HepG2 (cell line): Measurements from ENCODE around the gene ADAMTS2. TPM values are rescaled to one million over a fixed set of nuclear protein-coding genes. Genes with fewer than 3 reads are reported as not detected.

Source experiments
- ATAC-seq: fragments of 200-7000 bp; cut with Tn5 transposase; 3 replicates; pipeline ENCODE4 v1.9.1; 2020; ENCODE audit warnings: mild to moderate bottlenecking, moderate library complexity
- BruUV-seq: library from RNA; stranded (reverse); fragments of 400-500 nt; replicated peaks from 2 replicates; lab custom pipeline; 2021; lab: Mats Ljungman, UMichigan
- CTCF ChIA-PET: fragments of 300-600 bp; formaldehyde crosslinking; extraction: SDS; loops from one replicate; lab custom pipeline; 2021; ENCODE audit warnings: low total read pairs, inconsistent platforms, low intra/inter-chr PET ratio; lab: Yijun Ruan, JAX
- POLR2A ChIA-PET: fragments of 350-600 bp; sonication (Branson Sonifier 250); formaldehyde crosslinking; loops from one replicate; lab custom pipeline; 2020; ENCODE audit warnings: antibody characterized with exemption, inconsistent platforms; lab: Yijun Ruan, JAX
- DNase-seq: peaks from one replicate; pipeline ENCODE4 v3.0.0-alpha.2; 2015; ENCODE audit warnings: low spot score
- FAIRE-seq: peaks from 3 replicates; lab custom pipeline; 2011; peaks lifted over from hg19 to GRCh38; lab: Jason Lieb, UNC
- H2AFZ ChIP-seq: one replicate; pipeline ENCODE4 v1.6.1; 2011; ENCODE audit warnings: low read length, inconsistent platforms
- H3K27ac ChIP-seq: fragments of 300-600 bp; 3 replicates; pipeline ENCODE4 v1.8.0; 2011; ENCODE audit warnings: mixed run types, mild to moderate bottlenecking, mixed read lengths, low read length, inconsistent platforms; ENCODE audit not compliant: insufficient read depth; ENCODE audit errors: extremely low read length
- H3K27me3 ChIP-seq, 2 experiments: fragments of 200-600 bp in 1 of 2; 2 replicates in 1 of 2; 3 replicates in 1 of 2; pipeline versions ENCODE4 v1.6.0 to v1.8.0; 2011; ENCODE audit warnings: low read length in 2 of 2, mild to moderate bottlenecking in 2 of 2, moderate library complexity in 2 of 2, inconsistent platforms in 1 of 2; ENCODE audit not compliant: insufficient read depth in 2 of 2, control insufficient read depth in 1 of 2
- H3K36me3 ChIP-seq, 2 experiments: fragments of 200-600 bp in 1 of 2; replicated peaks in 1 of 2; 2 replicates in 1 of 2; 3 replicates in 1 of 2; pipeline versions ENCODE4 v1.5.1 to v1.8.0; 2011; ENCODE audit warnings: low read length in 2 of 2, inconsistent platforms in 1 of 2; ENCODE audit not compliant: insufficient read depth in 2 of 2, control insufficient read depth in 1 of 2
- H3K4me1 ChIP-seq: 2 replicates; pipeline ENCODE4 v1.5.1; 2012; ENCODE audit warnings: low read length, inconsistent platforms; ENCODE audit not compliant: insufficient read depth
- H3K4me2 ChIP-seq: 2 replicates; pipeline ENCODE4 v1.6.0; 2011; ENCODE audit warnings: low read depth, low read length, inconsistent platforms
- H3K4me3 ChIP-seq, 3 experiments: fragments of 200-600 bp in 1 of 3; sonication (generic), shearing (Covaris generic) in 1 of 3; replicated peaks in 1 of 3; 2 replicates each; pipeline ENCODE4 v1.5.1; 2011 to 2016; ENCODE audit warnings: low read length in 3 of 3, inconsistent platforms in 2 of 3, low read depth in 2 of 3, mild to moderate bottlenecking in 2 of 3, control low read depth in 1 of 3, mixed read lengths in 1 of 3; ENCODE audit not compliant: insufficient read depth in 1 of 3
- H3K79me2 ChIP-seq: one replicate; pipeline ENCODE4 v1.6.1; 2011; ENCODE audit warnings: low read length, inconsistent platforms; ENCODE audit not compliant: insufficient read depth
- H3K9ac ChIP-seq: 2 replicates; pipeline ENCODE4 v1.6.0; 2011; ENCODE audit warnings: mild to moderate bottlenecking, low read depth, low read length, inconsistent platforms; ENCODE audit not compliant: insufficient read depth
- H3K9me3 ChIP-seq: 2 replicates; pipeline ENCODE4 v1.5.1; 2012; ENCODE audit warnings: mild to moderate bottlenecking, low read length
- H4K20me1 ChIP-seq: 2 replicates; pipeline ENCODE4 v1.6.0; 2011; ENCODE audit warnings: inconsistent platforms, mild to moderate bottlenecking, low read length, moderate library complexity; ENCODE audit not compliant: insufficient read depth
- CREB1 ChIP-seq, 2 experiments: fragments of 450-650 bp in 1 of 2; IDR thresholded peaks; 2 replicates each; pipeline ENCODE4 v1.6.1; 2016 to 2017; ENCODE audit warnings: control low read depth in 1 of 2, mild to moderate bottlenecking in 1 of 2, missing compliant biosample characterization in 1 of 2, missing genetic modification characterization in 1 of 2
- GABPA ChIP-seq, 2 experiments: IDR thresholded peaks; 2 replicates each; pipeline ENCODE4 v1.6.1; 2011 to 2016; ENCODE audit warnings: low read depth in 2 of 2, low read length in 1 of 2, missing biosample characterization in 1 of 2, missing genetic modification characterization in 1 of 2
- ISL2 ChIP-seq: sonication (generic); formaldehyde crosslinking; IDR thresholded peaks from 2 replicates; pipeline ENCODE4 v1.5.0; 2020; ENCODE audit warnings: missing genetic modification reagents
- ZNF776 ChIP-seq: sonication (generic); formaldehyde crosslinking; IDR thresholded peaks from 2 replicates; pipeline ENCODE4 v1.4.0; 2020; ENCODE audit warnings: mild to moderate bottlenecking, missing genetic modification reagents
- WGBS: methylation state at CpG from one replicate; pipeline ENCODE4 v1.1.6; 2017; ENCODE audit warnings: low lambda C conversion rate; 5-methylcytosine and 5-hydroxymethylcytosine counted together
- in situ Hi-C: cut with HindIII; loops from 2 replicates; pipeline ENCODE4 v1.10.0; 2017; ENCODE audit warnings: low pct_unique_long_range_greater_than_20kb; ENCODE audit not compliant: extremely low pct_ligation_motif_present
- intact Hi-C: fragments of 100-400 bp; cut with micrococcal nuclease; formaldehyde crosslinking; loops from one replicate; pipeline ENCODE4 v1.10.0; 2022; ENCODE audit not compliant: unreplicated experiment
- polyA plus RNA-seq, 8 experiments: library from polyadenylated mRNA; depleted of rRNA in 3 of 8; stranded (reverse) in 7 of 8; unstranded in 1 of 8; fragments of >200 nt; fragmentation: Illumina TruSeq in 4 of 8; extraction: Trizol in 4 of 8; gene quantifications; 2 replicates each; pipeline versions ENCODE4 v1.2.1 to v1.2.3, GENCODE V29; 2011 to 2016; ENCODE audit warnings: low read depth in 4 of 8, missing spikeins in 1 of 8, mixed read lengths in 1 of 8; ENCODE audit not compliant: insufficient read depth in 1 of 8
- total RNA-seq, 5 experiments: library from RNA; depleted of rRNA; stranded (reverse); fragments of >200 nt; fragmentation: Illumina TruSeq; extraction: Trizol; gene quantifications; 2 replicates each; pipeline ENCODE4 v1.2.3, GENCODE V29; 2016; ENCODE audit warnings: low read depth in 1 of 5
- TF ChIP-seq, protein P1 (sequence below): sonication (generic); formaldehyde crosslinking; IDR thresholded peaks from 2 replicates; pipeline ENCODE4 v1.4.0; 2020; ENCODE audit warnings: missing genetic modification reagents

Gene ADAMTS2
- total and polyA plus RNA-seq, 2 of the 13 experiments (the other 11 are each of a cell fraction or from before 2014, with no cell fraction given), result 0.24 to 3.5 TPM

DNA sequence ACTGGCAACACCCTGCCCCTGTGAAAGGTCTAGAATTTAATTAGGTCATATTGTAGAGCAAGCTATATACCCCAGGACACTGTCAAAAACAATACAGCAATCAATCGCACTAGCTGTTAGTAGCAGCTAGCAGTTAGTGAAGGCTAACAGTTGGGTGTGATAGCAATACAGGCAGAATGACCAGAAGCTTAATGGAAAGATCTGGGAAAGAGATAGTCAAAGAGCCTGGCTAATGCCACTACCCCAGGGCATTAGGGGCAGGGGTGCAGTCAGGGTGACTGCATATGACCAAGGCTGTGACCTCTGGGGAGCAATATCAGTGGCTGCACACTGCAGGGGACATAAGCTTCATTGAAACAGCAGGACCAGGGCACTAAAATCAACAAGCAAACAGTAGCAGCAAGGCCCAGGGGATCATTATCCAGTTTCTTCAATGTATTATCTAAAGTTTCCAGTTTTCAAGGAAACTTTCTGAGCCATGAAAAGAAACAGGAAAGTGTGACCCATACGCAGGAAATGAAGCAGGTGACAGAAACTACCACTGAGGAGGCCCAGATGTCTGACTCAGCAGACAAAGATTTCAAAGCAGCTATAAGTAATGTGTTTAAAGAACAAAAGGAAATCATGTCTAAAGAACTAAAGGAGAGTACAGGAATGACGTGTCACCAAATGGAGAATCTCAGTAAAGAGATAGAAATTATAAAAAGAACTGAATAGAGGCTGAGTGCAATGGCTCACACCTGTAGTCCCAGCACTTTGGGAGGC, 202.6 kb downstream of the ADAMTS2 start:
- no peak for DNase-seq
- Histone ChIP-seq H3K9ac (no peak overlapping the region), H4K20me1 (no peaks in the 10 kb centered on the region), H3K4me2 (no peak overlapping the region), H3K36me3 (no peaks in the 10 kb centered on the region), H3K27ac (no peak overlapping the region), H3K9me3 (no peaks in the 10 kb centered on the region), H3K4me3 (no peak overlapping the region), H3K4me1 (no peaks in the 10 kb centered on the region), H3K27me3 (peaks cover 1 to 8% of the 10 kb centered on the region in 2 experiments; a peak in 3 of 5 replicates), H2AFZ (no peak overlapping the region), H3K79me2 (no peaks in the 10 kb centered on the region)
- 37% methylated on average over 3 of the region's 3 CpGs for WGBS
- FAIRE-seq, result no peak
- no TSS peak for BruUV-seq
- ChIA-PET POLR2A (no interaction called here), CTCF (no interaction called here)
- no peak for TF ChIP-seq ZNF776 (CRISPR knock-in tag)
- TF ChIP-seq, protein P1, sequence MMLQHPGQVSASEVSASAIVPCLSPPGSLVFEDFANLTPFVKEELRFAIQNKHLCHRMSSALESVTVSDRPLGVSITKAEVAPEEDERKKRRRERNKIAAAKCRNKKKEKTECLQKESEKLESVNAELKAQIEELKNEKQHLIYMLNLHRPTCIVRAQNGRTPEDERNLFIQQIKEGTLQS (CRISPR knock-in tag), result no peak
- 0 out of 2 replicates have a peak, but pooled peaks have one; percentile 19 for TF ChIP-seq CREB1 (IDR thresholded peaks at IDR 0.05)
- no peak for TF ChIP-seq CREB1 (CRISPR knock-in tag; IDR thresholded peaks at IDR 0.05)
- intact Hi-C loops (no loop called here), in situ Hi-C loops (no loop called here)
- no peak for ATAC-seq

DNA sequence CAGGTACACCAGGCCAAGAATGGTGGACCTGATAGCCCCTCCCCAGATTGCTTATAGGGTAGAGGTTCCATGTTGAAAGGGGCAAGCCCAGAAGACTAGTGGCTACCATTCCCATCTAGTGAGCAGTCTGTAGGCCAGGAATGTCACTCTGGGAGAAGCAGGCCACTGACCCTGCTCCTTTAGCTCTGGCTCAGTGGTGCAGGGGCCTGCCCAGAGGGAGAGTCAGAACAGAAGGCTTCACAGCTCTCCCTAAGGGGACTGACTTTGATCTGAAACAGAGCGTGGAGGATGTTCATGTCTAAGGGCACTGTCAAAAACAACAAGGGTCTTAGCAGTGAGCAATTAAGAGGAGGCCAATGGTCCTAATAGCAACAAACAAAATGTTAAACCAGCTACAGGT, 203.4 kb downstream of the ADAMTS2 start:
- WGBS, result 0% methylated on average over 1 of the region's 1 CpG
- in situ Hi-C loops, result no loop called here
- Histone ChIP-seq H3K4me1 (no peaks in the 10 kb centered on the region), H3K27me3 (peaks cover 1 to 8% of the 10 kb centered on the region in 2 experiments; a peak in 3 of 5 replicates), H3K9me3 (no peaks in the 10 kb centered on the region), H2AFZ (no peak overlapping the region), H3K4me3 (no peak overlapping the region), H3K79me2 (no peaks in the 10 kb centered on the region), H4K20me1 (no peaks in the 10 kb centered on the region), H3K4me2 (no peak overlapping the region), H3K27ac (no peak overlapping the region), H3K9ac (no peak overlapping the region), H3K36me3 (no peaks in the 10 kb centered on the region)
- DNase-seq (no peak), ATAC-seq (no peak), FAIRE-seq (no peak)
- CTCF ChIA-PET, result no interaction called here
- BruUV-seq, result no TSS peak
- no peak for TF ChIP-seq ISL2 (CRISPR knock-in tag)
- no peak for TF ChIP-seq GABPA (IDR thresholded peaks at IDR 0.05; ENCODE audit: low read depth, low read length)
- TF ChIP-seq GABPA (CRISPR knock-in tag; IDR thresholded peaks at IDR 0.05; ENCODE audit: low read depth), result no peak
- intact Hi-C loops, result no loop called here
- POLR2A ChIA-PET, result no interaction called here
